Sigmoid colon (tissue), 7 donors: Measurements from ENCODE around the gene NHERF1. TPM values are rescaled to one million over a fixed set of nuclear protein-coding genes. Genes with fewer than 3 reads are reported as not detected.
A peak's percentile ranks its signal among the peaks of the same experiment; 100 is the strongest.

Experiments
- DNase-seq: peaks from one replicate; pipeline ENCODE4 v3.0.0-alpha.2; 2019
- H3K27ac ChIP-seq, 4 donors: fragments of 200-600 bp; sonication (generic); one replicate each; pipeline ENCODE4 v1.5.1; 2016 to 2019; ENCODE audit warnings: mild to moderate bottlenecking in 1 of 4
- H3K27me3 ChIP-seq, 3 donors: fragments of 200-600 bp; sonication (generic); one replicate each; pipeline ENCODE4 v1.5.1; 2019; ENCODE audit warnings: mild to moderate bottlenecking in 1 of 3
- H3K36me3 ChIP-seq, 4 donors: fragments of 200-600 bp; sonication (generic); one replicate each; pipeline ENCODE4 v1.5.1; 2016 to 2019
- H3K4me1 ChIP-seq, 4 donors: fragments of 200-600 bp; sonication (generic); one replicate each; pipeline ENCODE4 v1.5.1; 2017 to 2019
- H3K4me3 ChIP-seq, 4 donors: fragments of 200-600 bp; sonication (generic); one replicate each; pipeline ENCODE4 v1.5.1; 2017 to 2019; ENCODE audit warnings: mild to moderate bottlenecking in 2 of 4, moderate library complexity in 1 of 4
- H3K9me3 ChIP-seq, 4 donors: fragments of 200-600 bp in 3 of 4; sonication (generic) in 3 of 4; one replicate each; pipeline versions ENCODE4 v1.5.1 to v1.6.1; 2013 to 2019
- EP300 ChIP-seq, 4 donors: sonication (generic); formaldehyde crosslinking; IDR thresholded peaks; one replicate each; pipeline ENCODE4 v1.6.1; 2017; ENCODE audit warnings: antibody characterized with exemption in 4 of 4
- POLR2A ChIP-seq, 2 donors: fragments of 450-650 bp; IDR thresholded peaks; one replicate each; pipeline ENCODE4 v1.6.1; 2016; ENCODE audit warnings: antibody characterized with exemption in 2 of 2, mild to moderate bottlenecking in 2 of 2, moderate library complexity in 2 of 2
- POLR2AphosphoS5 ChIP-seq, 4 donors: sonication (generic); formaldehyde crosslinking; IDR thresholded peaks; one replicate each; pipeline ENCODE4 v1.6.1; 2017; ENCODE audit warnings: antibody characterized with exemption in 4 of 4
- WGBS, 2 donors: extraction: QIAGEN DNeasy Blood & Tissue Kit; methylation state at CpG; one replicate each; pipeline ENCODE4 v1.1.7; 2013; 5-methylcytosine and 5-hydroxymethylcytosine counted together
- intact Hi-C: fragments of 100-400 bp; cut with DNase I; formaldehyde crosslinking; loops from one replicate; pipeline ENCODE4 v1.15.1; 2023
- polyA plus RNA-seq, 3 donors: library from polyadenylated mRNA; stranded (reverse); fragments of 200-250 nt; gene quantifications; one replicate each; pipeline ENCODE4 v1.2.3, GENCODE V29; 2013
- total RNA-seq, 4 donors: library from RNA; depleted of rRNA; stranded (reverse); fragments of >200 nt; gene quantifications; one replicate each; pipeline ENCODE4 v1.1.0, GENCODE V29; 2016
- TF ChIP-seq, protein P1 (sequence below), 4 experiments: fragments of 450-650 bp in 3 of 4; fragments of 200-600 bp in 1 of 4; IDR thresholded peaks; one replicate each; pipeline ENCODE4 v1.5.1; 2016 to 2019; ENCODE audit warnings: antibody characterized with exemption in 4 of 4, mild to moderate bottlenecking in 3 of 4, moderate library complexity in 2 of 4
- donor health status: healthy with polysubstance abuse.
- donor health status: Bipolar disorder and iron deficiency.
- donor health status: healthy.

The NHERF1 gene
- total and polyA plus RNA-seq, 7 donors, result 6.6 to 420 (median 12.5) TPM

DNA sequence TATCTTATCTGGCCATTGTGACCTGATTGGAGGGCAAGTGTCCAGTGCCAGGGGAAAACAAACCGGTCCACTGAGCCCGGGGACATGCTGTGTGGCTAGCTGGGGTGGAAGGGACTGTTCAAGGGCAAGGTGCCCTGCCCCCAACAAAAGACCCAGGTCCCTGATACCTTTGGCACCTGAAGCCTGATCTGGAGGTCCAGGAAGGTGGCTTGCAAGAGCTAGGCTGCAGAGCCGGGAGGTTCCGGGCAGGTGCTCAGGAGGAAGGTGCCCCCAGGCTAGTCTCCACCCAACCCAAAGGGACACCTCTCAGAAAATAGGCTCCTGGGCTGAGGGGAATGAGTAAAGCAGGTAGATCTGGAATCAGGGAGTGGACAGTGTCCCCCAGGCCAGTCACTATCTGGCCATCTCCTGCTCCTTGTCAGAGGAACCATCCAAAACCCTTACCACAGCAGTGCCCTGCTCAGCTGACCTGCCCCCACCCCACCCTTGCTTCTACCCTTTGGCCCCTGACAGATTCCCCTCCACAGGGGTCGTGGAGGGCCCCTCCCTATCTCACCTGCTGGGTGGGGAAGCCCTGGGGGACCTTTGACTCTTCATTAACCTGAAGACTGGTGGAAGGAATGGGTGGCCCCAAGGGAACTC, 21.5 kb downstream of the NHERF1 start:
- no peaks in the 10 kb centered on the region for H3K9me3 ChIP-seq
- no peak overlapping the region for H3K27ac ChIP-seq
- H3K4me1 ChIP-seq, result peaks cover 0 to 22% (median 14%) of the 10 kb centered on the region in 4 donors
- DNase-seq, result no peak
- H3K4me3 ChIP-seq, result no peak overlapping the region
- 64 to 76% methylated on average over 5 of the region's 5 CpGs for WGBS, 2 donors
- H3K27me3 ChIP-seq, result no peaks in the 10 kb centered on the region
- TF ChIP-seq POLR2A (IDR thresholded peaks at IDR 0.05) (no peak), POLR2AphosphoS5 (IDR thresholded peaks at IDR 0.05) (no peak), EP300 (IDR thresholded peaks at IDR 0.05) (no peak)
- TF ChIP-seq, protein P1, sequence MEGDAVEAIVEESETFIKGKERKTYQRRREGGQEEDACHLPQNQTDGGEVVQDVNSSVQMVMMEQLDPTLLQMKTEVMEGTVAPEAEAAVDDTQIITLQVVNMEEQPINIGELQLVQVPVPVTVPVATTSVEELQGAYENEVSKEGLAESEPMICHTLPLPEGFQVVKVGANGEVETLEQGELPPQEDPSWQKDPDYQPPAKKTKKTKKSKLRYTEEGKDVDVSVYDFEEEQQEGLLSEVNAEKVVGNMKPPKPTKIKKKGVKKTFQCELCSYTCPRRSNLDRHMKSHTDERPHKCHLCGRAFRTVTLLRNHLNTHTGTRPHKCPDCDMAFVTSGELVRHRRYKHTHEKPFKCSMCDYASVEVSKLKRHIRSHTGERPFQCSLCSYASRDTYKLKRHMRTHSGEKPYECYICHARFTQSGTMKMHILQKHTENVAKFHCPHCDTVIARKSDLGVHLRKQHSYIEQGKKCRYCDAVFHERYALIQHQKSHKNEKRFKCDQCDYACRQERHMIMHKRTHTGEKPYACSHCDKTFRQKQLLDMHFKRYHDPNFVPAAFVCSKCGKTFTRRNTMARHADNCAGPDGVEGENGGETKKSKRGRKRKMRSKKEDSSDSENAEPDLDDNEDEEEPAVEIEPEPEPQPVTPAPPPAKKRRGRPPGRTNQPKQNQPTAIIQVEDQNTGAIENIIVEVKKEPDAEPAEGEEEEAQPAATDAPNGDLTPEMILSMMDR (IDR thresholded peaks at IDR 0.05), result no peak
- intact Hi-C loops, result loop anchor here (2.0 kb wide), 1 partner anchor 25 kb away; no protein-coding TSS in a partner anchor
- peaks cover 12 to 35% (median 29%) of the 10 kb centered on the region in 4 donors for H3K36me3 ChIP-seq

GRCh38 chr17:74770498-74771318, 22.3 kb downstream of the NHERF1 start:
- Histone ChIP-seq H3K27ac (no peak overlapping the region), H3K27me3 (no peaks in the 10 kb centered on the region), H3K4me3 (no peak overlapping the region), H3K9me3 (no peaks in the 10 kb centered on the region), H3K36me3 (peaks cover 12 to 35% (median 29%) of the 10 kb centered on the region in 4 donors), H3K4me1 (peaks cover 0 to 29% (median 21%) of the 10 kb centered on the region in 4 donors)
- intact Hi-C loops, result loop anchor here (2.0 kb wide), 1 partner anchor 26 kb away; no protein-coding TSS in a partner anchor
- WGBS, 2 donors, result 31 to 57% methylated on average over 16 of the region's 16 CpGs
- DNase-seq, result no peak
- TF ChIP-seq, protein P1 (IDR thresholded peaks at IDR 0.05), result peak; percentile 9 to 70 (median 53)
- TF ChIP-seq POLR2AphosphoS5 (IDR thresholded peaks at IDR 0.05), result peak in 1 of 4 donors; percentile 16
- TF ChIP-seq POLR2A (IDR thresholded peaks at IDR 0.05), result no peak
- TF ChIP-seq EP300 (IDR thresholded peaks at IDR 0.05), result no peak

DNA sequence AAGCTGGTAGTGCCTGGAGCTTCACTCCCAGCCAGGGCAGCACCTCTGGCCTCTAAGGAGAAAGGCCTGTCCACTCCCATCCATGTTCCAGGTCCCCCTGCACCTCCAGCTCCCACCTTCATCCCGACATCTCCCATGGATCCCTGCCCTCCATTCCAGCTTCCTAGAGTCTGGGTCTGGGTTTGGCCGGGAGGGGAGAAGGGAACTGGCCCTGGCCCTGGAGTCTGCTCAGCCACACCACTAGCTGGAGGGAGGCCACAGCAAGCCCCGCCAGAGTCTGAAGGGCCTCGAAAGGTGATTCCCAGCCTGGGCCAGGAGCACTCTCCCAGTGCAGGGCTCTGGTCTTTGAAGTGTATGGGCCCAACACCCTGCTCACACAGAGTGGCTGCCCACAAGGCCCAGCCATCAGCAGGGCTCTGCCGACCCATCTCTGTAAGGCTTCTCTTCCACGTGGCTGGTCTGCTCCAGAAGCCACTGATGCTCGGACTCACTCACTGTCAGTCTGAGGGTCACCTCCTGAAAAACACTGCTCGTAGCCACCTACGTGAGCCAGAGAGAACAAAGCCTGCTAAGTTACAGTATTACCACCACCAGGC, 23.0 kb downstream of the NHERF1 start:
- H3K4me3 ChIP-seq, result no peak overlapping the region
- H3K9me3 ChIP-seq, result no peaks in the 10 kb centered on the region
- no peak overlapping the region for H3K27ac ChIP-seq
- H3K36me3 ChIP-seq, result peaks cover 12 to 35% (median 29%) of the 10 kb centered on the region in 4 donors
- H3K4me1 ChIP-seq, result peaks cover 0 to 31% (median 21%) of the 10 kb centered on the region in 4 donors
- no peak for DNase-seq
- 88 to 91% methylated on average over 9 of the region's 9 CpGs for WGBS, 2 donors
- intact Hi-C loops, result loop anchor here (2.0 kb wide), 1 partner anchor 27 kb away; no protein-coding TSS in a partner anchor
- TF ChIP-seq EP300 (IDR thresholded peaks at IDR 0.05) (no peak), POLR2A (IDR thresholded peaks at IDR 0.05) (no peak), POLR2AphosphoS5 (IDR thresholded peaks at IDR 0.05) (no peak)
- TF ChIP-seq, protein P1 (IDR thresholded peaks at IDR 0.05), result no peak
- H3K27me3 ChIP-seq, result no peaks in the 10 kb centered on the region

GRCh38 chr17:74772053-74772452, 23.6 kb downstream of the NHERF1 start:
- TF ChIP-seq POLR2A (IDR thresholded peaks at IDR 0.05) (no peak), EP300 (IDR thresholded peaks at IDR 0.05) (no peak), POLR2AphosphoS5 (IDR thresholded peaks at IDR 0.05) (no peak)
- TF ChIP-seq, protein P1 (IDR thresholded peaks at IDR 0.05), result no peak
- H3K9me3 ChIP-seq, result no peaks in the 10 kb centered on the region
- no peak for DNase-seq
- no peaks in the 10 kb centered on the region for H3K27me3 ChIP-seq
- WGBS, 2 donors, result 82 to 92% methylated on average over 13 of the region's 13 CpGs
- no peak overlapping the region for H3K27ac ChIP-seq
- H3K36me3 ChIP-seq, result peaks cover 12 to 35% (median 29%) of the 10 kb centered on the region in 4 donors
- peaks cover 0 to 36% (median 26%) of the 10 kb centered on the region in 4 donors for H3K4me1 ChIP-seq
- no peak overlapping the region for H3K4me3 ChIP-seq
- intact Hi-C loops, result no loop called here
